Esophagus (tissue), 2 donors: ENCODE measurements around the gene ADPRHL1. TPM values are rescaled to one million over a fixed set of nuclear protein-coding genes. Genes with fewer than 3 reads are reported as not detected.

Experiments
- H3K27ac ChIP-seq, 2 donors: one replicate each; pipeline ENCODE4 v1.5.1; 2013; ENCODE audit warnings: low read depth in 2 of 2, mild to moderate bottlenecking in 2 of 2, inconsistent platforms in 1 of 2, low read length in 1 of 2, moderate library complexity in 1 of 2
- H3K27me3 ChIP-seq, 2 donors: one replicate each; pipeline ENCODE4 v1.6.1; 2013; ENCODE audit warnings: low read length in 2 of 2, control low read depth in 1 of 2, mild to moderate bottlenecking in 1 of 2; ENCODE audit not compliant: insufficient read depth in 2 of 2, control insufficient read depth in 1 of 2
- H3K36me3 ChIP-seq, 2 donors: one replicate each; pipeline ENCODE4 v1.6.1; 2013; ENCODE audit warnings: low read length in 1 of 2; ENCODE audit not compliant: control insufficient read depth in 2 of 2, insufficient read depth in 2 of 2
- H3K4me1 ChIP-seq, 2 donors: one replicate each; pipeline ENCODE4 v1.6.1; 2013; ENCODE audit warnings: low read length in 1 of 2; ENCODE audit not compliant: control insufficient read depth in 2 of 2, insufficient read depth in 2 of 2
- H3K4me3 ChIP-seq, 2 donors: one replicate each; pipeline ENCODE4 v1.5.1; 2013; ENCODE audit warnings: low read length in 2 of 2, mild to moderate bottlenecking in 2 of 2, low read depth in 1 of 2, moderate library complexity in 1 of 2
- H3K9me3 ChIP-seq, 2 donors: one replicate each; pipeline ENCODE4 v1.6.1; 2013; ENCODE audit warnings: mild to moderate bottlenecking in 2 of 2, low read depth in 1 of 2, low read length in 1 of 2, moderate library complexity in 1 of 2; ENCODE audit not compliant: control insufficient read depth in 2 of 2, insufficient read depth in 1 of 2
- WGBS, 2 donors: extraction: QIAGEN DNeasy Blood & Tissue Kit; methylation state at CpG; one replicate each; pipeline ENCODE4 v1.1.7; 2013; 5-methylcytosine and 5-hydroxymethylcytosine counted together
- polyA plus RNA-seq, 2 donors: library from polyadenylated mRNA; stranded (reverse); fragments of 200-250 nt; gene quantifications; one replicate each; pipeline ENCODE4 v1.2.3, GENCODE V29; 2013
- donor health status: healthy with polysubstance abuse.
- donor health status: Bipolar disorder and iron deficiency.

Gene ADPRHL1
- polyA plus RNA-seq, 2 donors = 0.51 to 0.89 TPM

- no peak overlapping the region for H3K27ac ChIP-seq
- 85 to 88% methylated on average over 16 of the region's 16 CpGs for WGBS, 2 donors
- no peak overlapping the region for H3K4me3 ChIP-seq
- no peaks in the 10 kb centered on the region for H3K27me3 ChIP-seq
- H3K9me3 ChIP-seq = no peaks in the 10 kb centered on the region
- H3K4me1 ChIP-seq = no peaks in the 10 kb centered on the region
- H3K36me3 ChIP-seq = no peaks in the 10 kb centered on the region
Measured at GRCh38 chr13:113429608-113429985, 23.7 kb downstream of the ADPRHL1 start.

GRCh38 chr13:113428871-113429607, 24.2 kb downstream of the ADPRHL1 start:
- Histone ChIP-seq H3K4me3 (no peak overlapping the region), H3K9me3 (no peaks in the 10 kb centered on the region), H3K27ac (no peak overlapping the region), H3K36me3 (no peaks in the 10 kb centered on the region), H3K4me1 (no peaks in the 10 kb centered on the region), H3K27me3 (no peaks in the 10 kb centered on the region)
- 94 to 95% methylated on average over 39 to 45 of the region's 45 CpGs for WGBS, 2 donors

- WGBS, 2 donors = 88 to 89% methylated on average over 17 of the region's 17 CpGs
- H3K36me3 ChIP-seq = no peaks in the 10 kb centered on the region
- H3K27ac ChIP-seq = no peak overlapping the region
- H3K9me3 ChIP-seq = no peaks in the 10 kb centered on the region
- peaks cover 0 to 2% of the 10 kb centered on the region in 2 donors for H3K4me1 ChIP-seq
- H3K4me3 ChIP-seq = no peak overlapping the region
- H3K27me3 ChIP-seq = no peaks in the 10 kb centered on the region
Measured at GRCh38 chr13:113428469-113428865, 24.8 kb downstream of the ADPRHL1 start.

- H3K27ac ChIP-seq = no peak overlapping the region
- H3K4me3 ChIP-seq = no peak overlapping the region
- no peaks in the 10 kb centered on the region for H3K27me3 ChIP-seq
- H3K4me1 ChIP-seq = peaks cover 0 to 3% of the 10 kb centered on the region in 2 donors
- no peaks in the 10 kb centered on the region for H3K36me3 ChIP-seq
- no peaks in the 10 kb centered on the region for H3K9me3 ChIP-seq
- WGBS, 2 donors = 78 to 85% methylated on average over 31 of the region's 31 CpGs
Measured at GRCh38 chr13:113427562-113428468, 25.5 kb downstream of the ADPRHL1 start.

GRCh38 chr13:113426591-113426986, 26.7 kb downstream of the ADPRHL1 start:
- H3K4me3 ChIP-seq = no peak overlapping the region
- WGBS, 2 donors = 91 to 93% methylated on average over 15 of the region's 15 CpGs
- H3K9me3 ChIP-seq = no peaks in the 10 kb centered on the region
- H3K27me3 ChIP-seq = no peaks in the 10 kb centered on the region
- no peak overlapping the region for H3K27ac ChIP-seq
- peaks cover 0 to 3% of the 10 kb centered on the region in 2 donors for H3K4me1 ChIP-seq
- H3K36me3 ChIP-seq = no peaks in the 10 kb centered on the region

GRCh38 chr13:113425941-113426590, 27.2 kb downstream of the ADPRHL1 start:
- Histone ChIP-seq H3K27ac (no peak overlapping the region), H3K4me3 (no peak overlapping the region), H3K9me3 (no peaks in the 10 kb centered on the region), H3K36me3 (no peaks in the 10 kb centered on the region), H3K27me3 (no peaks in the 10 kb centered on the region), H3K4me1 (peaks cover 0 to 3% of the 10 kb centered on the region in 2 donors)
- WGBS, 2 donors = 90 to 93% methylated on average over 22 of the region's 22 CpGs

- H3K4me3 ChIP-seq = no peak overlapping the region
- no peak overlapping the region for H3K27ac ChIP-seq
- H3K27me3 ChIP-seq = no peaks in the 10 kb centered on the region
- 81 to 86% methylated on average over 11 of the region's 11 CpGs for WGBS, 2 donors
- H3K36me3 ChIP-seq = no peaks in the 10 kb centered on the region
- H3K4me1 ChIP-seq = peaks cover 0 to 3% of the 10 kb centered on the region in 2 donors
- no peaks in the 10 kb centered on the region for H3K9me3 ChIP-seq
Measured at GRCh38 chr13:113423520-113424163, 29.6 kb downstream of the ADPRHL1 start.

GRCh38 chr13:113422807-113423519, 30.3 kb downstream of the ADPRHL1 start:
- no peak overlapping the region for H3K4me3 ChIP-seq
- H3K9me3 ChIP-seq = no peaks in the 10 kb centered on the region
- peaks cover 0 to 3% of the 10 kb centered on the region in 2 donors for H3K4me1 ChIP-seq
- H3K27ac ChIP-seq = no peak overlapping the region
- H3K36me3 ChIP-seq = no peaks in the 10 kb centered on the region
- H3K27me3 ChIP-seq = no peaks in the 10 kb centered on the region
- WGBS, 2 donors = 85% methylated on average over 26 of the region's 26 CpGs
